ENCODE results near the gene GTF3C1.

DNA sequence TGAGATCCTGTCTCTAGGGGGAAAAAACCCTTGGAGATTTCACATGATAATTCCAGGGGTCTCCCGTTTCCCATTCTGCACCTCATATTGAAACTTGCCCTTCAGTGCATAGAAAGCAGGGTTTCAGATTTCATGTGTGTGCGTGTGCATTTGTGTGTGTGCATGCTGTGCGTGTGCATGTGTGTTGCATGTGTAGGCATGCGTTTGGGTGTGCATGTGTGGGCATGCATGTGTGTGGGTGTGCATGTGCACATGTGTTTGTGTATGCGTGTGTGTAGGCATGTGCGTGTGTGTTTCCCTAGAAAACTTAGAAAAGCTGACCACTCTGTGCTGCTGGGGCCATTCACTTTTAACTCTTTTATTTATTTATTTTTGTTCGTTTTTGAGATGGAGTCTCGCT is 107.7 kb downstream of the GTF3C1 start:
- no peak for TF ChIP-seq EP300 (IDR thresholded peaks at IDR 0.05)
- TF ChIP-seq CTCF (IDR thresholded peaks at IDR 0.05): no peak
- no peak for TF ChIP-seq POLR2A (IDR thresholded peaks at IDR 0.05)
- no peak for TF ChIP-seq POLR2AphosphoS5 (IDR thresholded peaks at IDR 0.05)
